ENCODE measurements around the gene ZNF879.
A peak's percentile ranks its signal among the peaks of the same experiment; 100 is the strongest.

ZNF879 gene

GRCh38 chr5:179023528-179024189 lies at the start of gene ZNF879:
Gene ZNF879, plus strand, starts transcription at chr5:179023804. Its CDS starts 1,201 bp downstream, at chr5:179025005.
- TF ChIP-seq, protein P1, sequence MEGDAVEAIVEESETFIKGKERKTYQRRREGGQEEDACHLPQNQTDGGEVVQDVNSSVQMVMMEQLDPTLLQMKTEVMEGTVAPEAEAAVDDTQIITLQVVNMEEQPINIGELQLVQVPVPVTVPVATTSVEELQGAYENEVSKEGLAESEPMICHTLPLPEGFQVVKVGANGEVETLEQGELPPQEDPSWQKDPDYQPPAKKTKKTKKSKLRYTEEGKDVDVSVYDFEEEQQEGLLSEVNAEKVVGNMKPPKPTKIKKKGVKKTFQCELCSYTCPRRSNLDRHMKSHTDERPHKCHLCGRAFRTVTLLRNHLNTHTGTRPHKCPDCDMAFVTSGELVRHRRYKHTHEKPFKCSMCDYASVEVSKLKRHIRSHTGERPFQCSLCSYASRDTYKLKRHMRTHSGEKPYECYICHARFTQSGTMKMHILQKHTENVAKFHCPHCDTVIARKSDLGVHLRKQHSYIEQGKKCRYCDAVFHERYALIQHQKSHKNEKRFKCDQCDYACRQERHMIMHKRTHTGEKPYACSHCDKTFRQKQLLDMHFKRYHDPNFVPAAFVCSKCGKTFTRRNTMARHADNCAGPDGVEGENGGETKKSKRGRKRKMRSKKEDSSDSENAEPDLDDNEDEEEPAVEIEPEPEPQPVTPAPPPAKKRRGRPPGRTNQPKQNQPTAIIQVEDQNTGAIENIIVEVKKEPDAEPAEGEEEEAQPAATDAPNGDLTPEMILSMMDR (IDR thresholded peaks at IDR 0.05; ENCODE audit: insufficient read depth, low read length, poor library complexity, severe bottlenecking), result no peak
- no peaks in the 10 kb centered on the region for H3K36me3 ChIP-seq (ENCODE audit: control insufficient read depth, insufficient read depth, low read length)
- H3K27me3 ChIP-seq (replicated peaks; ENCODE audit: control insufficient read depth, insufficient read depth, low read length), result no peaks in the 10 kb centered on the region
- DNase-seq (ENCODE audit: extremely low read depth, insufficient read length), result peak; percentile 85
- peak within 1 kb of the TSS; percentile 55 for H3K4me3 ChIP-seq (replicated peaks; ENCODE audit: low read depth, low read length)

DNA sequence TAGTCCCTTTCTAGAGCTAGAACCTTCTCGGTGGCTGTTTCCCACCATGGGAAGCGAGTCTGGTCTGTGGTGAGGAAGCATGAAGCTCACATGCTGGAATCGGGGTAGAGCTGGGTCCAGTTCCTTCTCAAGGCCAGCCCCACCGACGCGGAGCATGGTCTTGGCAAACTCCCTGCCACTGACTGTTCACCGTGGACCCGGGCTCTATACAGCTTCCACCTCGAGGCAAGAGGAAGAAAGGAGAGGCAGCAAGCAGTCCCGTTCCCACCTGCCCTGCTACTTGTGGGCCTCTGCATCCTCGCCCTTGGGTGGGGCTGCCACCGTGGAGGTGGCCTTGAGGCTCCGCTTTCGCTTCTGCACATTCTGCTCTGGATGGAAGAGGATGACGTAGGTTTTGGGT lies 42.2 kb upstream of the ZNF879 start:
- DNase-seq (ENCODE audit: extremely low read depth, insufficient read length), result no peak
- Histone ChIP-seq H3K36me3 (ENCODE audit: control insufficient read depth, insufficient read depth, low read length) (no peaks in the 10 kb centered on the region), H3K4me3 (replicated peaks; ENCODE audit: low read depth, low read length) (no peak overlapping the region), H3K27me3 (replicated peaks; ENCODE audit: control insufficient read depth, insufficient read depth, low read length) (no peaks in the 10 kb centered on the region)
- TF ChIP-seq, protein P1 (IDR thresholded peaks at IDR 0.05; ENCODE audit: insufficient read depth, low read length, poor library complexity, severe bottlenecking), result no peak

GRCh38 chr5:178982941-178983340 lies 40.7 kb upstream of the ZNF879 start:
- Histone ChIP-seq H3K4me3 (replicated peaks; ENCODE audit: low read depth, low read length) (no peak overlapping the region), H3K36me3 (ENCODE audit: control insufficient read depth, insufficient read depth, low read length) (no peaks in the 10 kb centered on the region), H3K27me3 (replicated peaks; ENCODE audit: control insufficient read depth, insufficient read depth, low read length) (no peaks in the 10 kb centered on the region)
- TF ChIP-seq, protein P1 (IDR thresholded peaks at IDR 0.05; ENCODE audit: insufficient read depth, low read length, poor library complexity, severe bottlenecking), result no peak
- DNase-seq (ENCODE audit: extremely low read depth, insufficient read length), result no peak

DNA sequence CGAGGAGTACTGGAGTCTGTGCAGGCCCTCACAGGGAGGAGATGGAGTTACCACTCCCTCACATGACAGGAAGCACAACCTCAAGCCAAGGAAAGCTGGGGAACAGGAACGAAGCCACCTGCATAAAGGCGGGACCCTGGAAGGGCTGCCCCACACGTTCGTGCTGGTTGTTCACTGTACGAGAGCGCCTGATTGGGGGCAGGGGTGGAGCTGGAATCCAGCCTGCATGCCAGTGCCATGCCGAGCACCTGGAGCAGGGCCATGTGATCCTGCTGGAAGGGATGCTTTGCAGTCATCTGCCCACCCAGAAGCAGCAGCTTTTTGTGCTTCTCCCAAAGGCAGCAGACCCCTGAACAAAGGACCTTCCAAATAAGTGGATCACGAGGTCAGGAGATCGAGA lies 39.9 kb upstream of the ZNF879 start:
- H3K27me3 ChIP-seq (replicated peaks; ENCODE audit: control insufficient read depth, insufficient read depth, low read length), result no peaks in the 10 kb centered on the region
- TF ChIP-seq, protein P1 (IDR thresholded peaks at IDR 0.05; ENCODE audit: insufficient read depth, low read length, poor library complexity, severe bottlenecking), result no peak
- H3K4me3 ChIP-seq (replicated peaks; ENCODE audit: low read depth, low read length), result no peak overlapping the region
- no peak for DNase-seq (ENCODE audit: extremely low read depth, insufficient read length)
- no peaks in the 10 kb centered on the region for H3K36me3 ChIP-seq (ENCODE audit: control insufficient read depth, insufficient read depth, low read length)

- no peak overlapping the region for H3K4me3 ChIP-seq (replicated peaks; ENCODE audit: low read depth, low read length)
- DNase-seq (ENCODE audit: extremely low read depth, insufficient read length), result no peak
- TF ChIP-seq, protein P1 (IDR thresholded peaks at IDR 0.05; ENCODE audit: insufficient read depth, low read length, poor library complexity, severe bottlenecking), result no peak
- H3K36me3 ChIP-seq (ENCODE audit: control insufficient read depth, insufficient read depth, low read length), result no peaks in the 10 kb centered on the region
- H3K27me3 ChIP-seq (replicated peaks; ENCODE audit: control insufficient read depth, insufficient read depth, low read length), result no peaks in the 10 kb centered on the region
Measured at GRCh38 chr5:178984145-178985072, 39.2 kb upstream of the ZNF879 start.
